Thyroid gland (tissue), 4 donors: ENCODE measurements around the gene TGFBR3. TPM values are rescaled to one million over a fixed set of nuclear protein-coding genes. Genes with fewer than 3 reads are reported as not detected.
"Not testable (repeated sequence)": the region's sequence is repeated elsewhere in the genome, so short reads cannot be mapped to it uniquely, and the experiment has no call there.

Source experiments
- DNase-seq, 2 donors: peaks; one replicate each; pipeline ENCODE4 v3.0.0-alpha.2; 2019
- H3K27ac ChIP-seq, 3 donors: fragments of 200-600 bp; sonication (generic); 1 replicate in 2 of 3; 2 replicates in 1 of 3; pipeline ENCODE4 v1.5.1; 2016 to 2019; ENCODE audit warnings: mild to moderate bottlenecking in 1 of 3, moderate library complexity in 1 of 3
- H3K27me3 ChIP-seq: fragments of 200-600 bp; sonication (generic); one replicate; pipeline ENCODE4 v1.5.1; 2019
- H3K36me3 ChIP-seq, 2 donors: fragments of 200-600 bp; sonication (generic); one replicate each; pipeline ENCODE4 v1.5.1; 2016 to 2019
- H3K4me1 ChIP-seq, 2 donors: fragments of 200-600 bp; sonication (generic); one replicate each; pipeline ENCODE4 v1.5.1; 2017 to 2019
- H3K4me3 ChIP-seq, 3 donors: fragments of 200-600 bp; sonication (generic); replicated peaks in 1 of 3; 1 replicate in 2 of 3; 2 replicates in 1 of 3; pipeline ENCODE4 v1.5.1; 2016; ENCODE audit warnings: mild to moderate bottlenecking in 1 of 3
- H3K9me3 ChIP-seq: fragments of 200-600 bp; sonication (generic); one replicate; pipeline ENCODE4 v1.5.1; 2017
- POLR2A ChIP-seq, 2 donors: fragments of 450-650 bp; IDR thresholded peaks; one replicate each; pipeline ENCODE4 v1.6.1; 2017; ENCODE audit warnings: antibody characterized with exemption in 2 of 2, mild to moderate bottlenecking in 2 of 2, moderate library complexity in 1 of 2
- WGBS, 2 donors: methylation state at CpG; one replicate each; pipeline ENCODE4 v1.1.5; 2017; 5-methylcytosine and 5-hydroxymethylcytosine counted together
- intact Hi-C: fragments of 100-400 bp; cut with DNase I; formaldehyde crosslinking; loops from one replicate; pipeline ENCODE4 v1.15.1; 2023
- total RNA-seq, 4 donors: library from RNA; depleted of rRNA; stranded (reverse); fragments of >200 nt; gene quantifications; one replicate each; pipeline ENCODE4 v1.2.3, GENCODE V29; 2016
- TF ChIP-seq, protein P1 (sequence below), 6 experiments: fragments of 200-600 bp in 3 of 6; fragments of 450-650 bp in 3 of 6; sonication (generic) in 3 of 6; IDR thresholded peaks; one replicate each; pipeline ENCODE4 v1.5.1; 2016 to 2019; ENCODE audit warnings: antibody characterized with exemption in 6 of 6, mild to moderate bottlenecking in 2 of 6, inconsistent platforms in 1 of 6, moderate library complexity in 1 of 6

Gene TGFBR3
- total RNA-seq, 4 donors from 2014 or later = 37.2 to 223 (median 106) TPM

DNA sequence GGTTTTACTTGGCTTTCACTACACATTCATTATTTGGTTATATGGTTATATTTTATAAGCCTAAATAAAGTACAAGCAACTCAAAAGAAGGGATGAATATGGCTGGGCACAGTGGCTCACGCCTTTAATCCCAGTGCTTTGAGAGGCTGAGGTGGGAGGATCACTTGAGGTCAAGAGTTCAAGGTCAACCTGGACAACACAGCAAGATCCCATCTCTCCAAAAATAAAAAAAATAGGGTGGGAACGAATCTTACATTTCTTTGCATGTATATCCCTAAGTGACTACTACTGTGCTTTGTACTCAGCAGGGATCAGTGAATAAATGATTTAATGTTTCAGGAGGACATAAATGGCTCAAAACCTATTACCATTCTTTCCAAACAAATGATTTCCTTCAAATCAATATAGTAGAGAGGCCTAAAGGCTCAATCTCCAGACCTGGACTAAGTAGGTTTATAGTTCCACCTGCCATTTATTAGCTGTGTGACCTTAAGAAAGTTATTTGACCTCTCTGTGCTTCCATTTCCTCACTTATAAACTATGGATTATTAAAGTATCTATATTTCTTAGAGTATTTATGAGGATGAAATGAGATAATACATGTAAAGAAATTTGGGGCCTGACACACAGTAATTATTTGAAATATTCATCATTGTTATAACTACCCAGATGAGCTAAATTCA lies 28.3 kb downstream of the TGFBR3 start:
- 96 to 97% methylated on average over 2 of the region's 2 CpGs for WGBS, 2 donors
- H3K9me3 ChIP-seq = no peaks in the 10 kb centered on the region
- no peak overlapping the region for H3K4me3 ChIP-seq
- intact Hi-C loops = no loop called here
- H3K27me3 ChIP-seq = no peaks in the 10 kb centered on the region
- no peaks in the 10 kb centered on the region for H3K36me3 ChIP-seq
- DNase-seq = no peak
- H3K27ac ChIP-seq = no peak overlapping the region
- TF ChIP-seq POLR2A (IDR thresholded peaks at IDR 0.05) = no peak
- TF ChIP-seq, protein P1, sequence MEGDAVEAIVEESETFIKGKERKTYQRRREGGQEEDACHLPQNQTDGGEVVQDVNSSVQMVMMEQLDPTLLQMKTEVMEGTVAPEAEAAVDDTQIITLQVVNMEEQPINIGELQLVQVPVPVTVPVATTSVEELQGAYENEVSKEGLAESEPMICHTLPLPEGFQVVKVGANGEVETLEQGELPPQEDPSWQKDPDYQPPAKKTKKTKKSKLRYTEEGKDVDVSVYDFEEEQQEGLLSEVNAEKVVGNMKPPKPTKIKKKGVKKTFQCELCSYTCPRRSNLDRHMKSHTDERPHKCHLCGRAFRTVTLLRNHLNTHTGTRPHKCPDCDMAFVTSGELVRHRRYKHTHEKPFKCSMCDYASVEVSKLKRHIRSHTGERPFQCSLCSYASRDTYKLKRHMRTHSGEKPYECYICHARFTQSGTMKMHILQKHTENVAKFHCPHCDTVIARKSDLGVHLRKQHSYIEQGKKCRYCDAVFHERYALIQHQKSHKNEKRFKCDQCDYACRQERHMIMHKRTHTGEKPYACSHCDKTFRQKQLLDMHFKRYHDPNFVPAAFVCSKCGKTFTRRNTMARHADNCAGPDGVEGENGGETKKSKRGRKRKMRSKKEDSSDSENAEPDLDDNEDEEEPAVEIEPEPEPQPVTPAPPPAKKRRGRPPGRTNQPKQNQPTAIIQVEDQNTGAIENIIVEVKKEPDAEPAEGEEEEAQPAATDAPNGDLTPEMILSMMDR (IDR thresholded peaks at IDR 0.05) = no peak
- no peaks in the 10 kb centered on the region for H3K4me1 ChIP-seq

DNA sequence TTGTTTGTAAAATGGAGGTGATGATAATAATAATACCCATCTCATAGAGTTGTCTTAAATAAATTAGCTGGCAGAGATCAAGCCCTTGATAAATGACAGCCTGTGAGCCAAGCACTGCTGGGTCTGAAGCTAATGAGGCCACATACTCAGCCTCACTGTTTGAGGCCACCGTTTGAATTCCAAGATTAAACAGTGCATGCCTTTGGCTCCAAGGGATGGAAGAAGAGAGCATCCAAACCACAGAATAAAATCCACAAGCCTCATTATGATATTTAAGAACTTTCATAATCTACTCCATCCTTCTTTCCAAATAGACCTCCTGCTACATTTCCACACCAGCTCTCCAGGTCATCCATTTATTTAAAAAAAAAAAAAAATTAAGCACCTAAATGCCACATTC lies 29.0 kb downstream of the TGFBR3 start:
- WGBS, 2 donors = 37 to 58% methylated on average over 1 of the region's 1 CpG
- Histone ChIP-seq H3K36me3 (no peaks in the 10 kb centered on the region), H3K9me3 (no peaks in the 10 kb centered on the region), H3K4me3 (no peak overlapping the region), H3K27ac (no peak overlapping the region), H3K27me3 (no peaks in the 10 kb centered on the region), H3K4me1 (no peaks in the 10 kb centered on the region)
- intact Hi-C loops = no loop called here
- TF ChIP-seq POLR2A (IDR thresholded peaks at IDR 0.05) = no peak
- TF ChIP-seq, protein P1 (IDR thresholded peaks at IDR 0.05) = no peak
- DNase-seq = no peak

DNA sequence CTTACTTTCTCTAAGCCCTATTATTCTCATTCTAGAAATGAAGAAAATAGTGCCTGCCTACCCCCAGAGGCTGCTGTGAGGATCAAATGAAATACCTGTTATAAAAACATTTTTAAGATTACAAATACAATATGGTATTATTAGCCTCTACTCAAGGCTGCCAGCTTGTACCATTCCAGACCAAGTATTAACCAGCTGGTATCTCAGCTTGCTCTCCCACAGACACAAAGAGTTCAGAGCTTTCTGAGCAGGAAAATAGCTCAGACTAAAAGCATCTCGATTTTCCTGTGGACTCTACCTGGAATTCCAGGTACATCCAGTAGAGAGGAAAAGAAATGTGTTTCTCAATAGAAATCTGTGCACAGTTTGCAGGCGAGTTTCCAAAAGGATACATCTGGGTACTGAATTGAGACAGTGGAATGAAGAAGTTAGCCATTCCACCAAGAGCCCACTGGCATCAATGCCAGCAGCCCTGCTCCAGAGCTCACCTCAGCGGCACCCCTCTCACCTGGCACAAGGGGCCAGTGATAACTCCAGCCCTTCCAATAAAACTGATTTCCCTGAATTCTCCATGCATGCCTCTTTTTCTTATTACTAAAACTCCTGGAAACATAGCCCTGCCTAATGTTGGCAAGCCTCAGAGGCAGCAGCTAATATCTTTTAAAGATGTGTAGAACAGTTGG lies 31.0 kb downstream of the TGFBR3 start:
- TF ChIP-seq POLR2A (IDR thresholded peaks at IDR 0.05) = no peak
- TF ChIP-seq, protein P1 (IDR thresholded peaks at IDR 0.05) = no peak
- H3K4me3 ChIP-seq = no peak overlapping the region
- H3K27me3 ChIP-seq = no peaks in the 10 kb centered on the region
- 88 to 95% methylated on average over 3 of the region's 3 CpGs for WGBS, 2 donors
- H3K27ac ChIP-seq = no peak overlapping the region
- no peaks in the 10 kb centered on the region for H3K36me3 ChIP-seq
- H3K4me1 ChIP-seq = peaks cover 6 to 14% of the 10 kb centered on the region in 2 donors
- no peak for DNase-seq
- H3K9me3 ChIP-seq = no peaks in the 10 kb centered on the region
- intact Hi-C loops = no loop called here

DNA sequence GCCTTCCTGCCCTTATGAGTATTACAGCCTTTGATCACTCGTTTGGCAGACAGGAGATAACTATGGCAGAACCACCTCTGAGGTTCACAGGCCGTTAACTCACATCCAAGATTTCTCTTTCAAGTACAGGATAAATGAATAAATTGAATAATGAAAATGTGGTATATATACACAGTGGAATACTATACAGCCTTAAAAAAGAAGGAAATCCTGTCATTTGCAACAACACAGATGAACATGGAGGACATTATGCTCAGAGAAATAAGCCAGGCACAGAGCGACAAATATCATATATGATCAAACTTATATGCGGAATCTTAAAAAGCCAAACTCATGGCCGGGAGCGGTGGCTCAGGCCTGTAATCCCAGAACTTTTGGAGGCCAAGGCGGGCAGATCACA lies 32.6 kb downstream of the TGFBR3 start:
- intact Hi-C loops = no loop called here
- DNase-seq = no peak
- no peak overlapping the region for H3K4me3 ChIP-seq
- no peak for TF ChIP-seq POLR2A (IDR thresholded peaks at IDR 0.05)
- TF ChIP-seq, protein P1 (IDR thresholded peaks at IDR 0.05) = no peak
- H3K27ac ChIP-seq = no peak overlapping the region
- no peaks in the 10 kb centered on the region for H3K9me3 ChIP-seq
- peaks cover 6 to 14% of the 10 kb centered on the region in 2 donors for H3K4me1 ChIP-seq
- H3K27me3 ChIP-seq = no peaks in the 10 kb centered on the region
- 96 to 97% methylated on average over 7 of the region's 7 CpGs for WGBS, 2 donors
- H3K36me3 ChIP-seq = no peaks in the 10 kb centered on the region

DNA sequence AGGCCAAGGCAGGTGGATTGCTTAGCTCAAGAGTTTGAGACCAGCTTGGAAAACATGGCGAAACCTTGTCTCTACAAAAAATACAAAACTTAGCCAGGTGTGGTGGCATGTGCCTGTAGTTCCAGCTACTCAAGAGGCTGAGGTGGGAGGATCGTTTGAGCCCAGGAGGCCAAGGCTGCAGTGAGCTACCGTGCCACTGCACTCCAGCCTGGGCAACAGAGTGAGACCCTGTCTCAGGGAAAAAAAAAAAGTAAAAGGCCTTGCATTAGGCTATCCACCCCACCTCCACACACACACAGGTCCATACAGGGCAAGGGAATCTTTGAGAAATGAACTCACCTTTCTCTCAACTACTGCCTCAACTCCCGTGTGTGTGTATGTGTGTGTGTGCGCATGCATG lies 33.9 kb downstream of the TGFBR3 start:
- DNase-seq, H3K27me3 ChIP-seq, H3K36me3 ChIP-seq, H3K9me3 ChIP-seq, H3K4me3 ChIP-seq, intact Hi-C loops: not testable (repeated sequence)
- 95 to 97% methylated on average over 5 of the region's 5 CpGs for WGBS, 2 donors
- Histone ChIP-seq H3K27ac (peak overlapping the region in 1 of 3 donors; percentile 74), H3K4me1 (peaks cover 6 to 17% of the 10 kb centered on the region in 2 donors)
